Stomach (tissue), 9 donors: ENCODE results near the gene NADK. TPM values are rescaled to one million over a fixed set of nuclear protein-coding genes. Genes with fewer than 3 reads are reported as not detected.
"Not testable (repeated sequence)": the region's sequence is repeated elsewhere in the genome, so short reads cannot be mapped to it uniquely, and the experiment has no call there.

Experiments
- DNase-seq, 2 donors: peaks; one replicate each; pipeline versions ENCODE4 v3.0.0 to v3.0.0-alpha.2; 2013 to 2019
- H3K27ac ChIP-seq, 5 donors: fragments of 200-600 bp in 4 of 5; sonication (generic) in 4 of 5; one replicate each; pipeline ENCODE4 v1.5.1; 2013 to 2019; ENCODE audit warnings: mild to moderate bottlenecking in 1 of 5, moderate library complexity in 1 of 5
- H3K27me3 ChIP-seq, 3 donors: fragments of 200-600 bp; sonication (generic); one replicate each; pipeline ENCODE4 v1.5.1; 2017 to 2019; ENCODE audit warnings: mixed run types in 1 of 3
- H3K36me3 ChIP-seq, 4 donors: fragments of 200-600 bp; sonication (generic); 1 replicate in 3 of 4; 2 replicates in 1 of 4; pipeline ENCODE4 v1.5.1; 2016 to 2019
- H3K4me1 ChIP-seq, 4 donors: fragments of 200-600 bp; sonication (generic); one replicate each; pipeline ENCODE4 v1.5.1; 2016 to 2019
- H3K4me3 ChIP-seq, 4 donors: fragments of 200-600 bp; sonication (generic) in 3 of 4; one replicate each; pipeline ENCODE4 v1.5.1; 2016 to 2019; ENCODE audit warnings: mild to moderate bottlenecking in 1 of 4
- H3K9me3 ChIP-seq, 4 donors: fragments of 200-600 bp; sonication (generic); one replicate each; pipeline ENCODE4 v1.5.1; 2016 to 2019
- EP300 ChIP-seq: sonication (generic); formaldehyde crosslinking; IDR thresholded peaks from one replicate; pipeline ENCODE4 v1.6.1; 2017; ENCODE audit warnings: antibody characterized with exemption
- POLR2A ChIP-seq, 4 donors: fragments of 450-650 bp; IDR thresholded peaks; one replicate each; pipeline ENCODE4 v1.6.1; 2016; ENCODE audit warnings: antibody characterized with exemption in 4 of 4, control low read depth in 2 of 4, mild to moderate bottlenecking in 1 of 4, moderate library complexity in 1 of 4
- POLR2AphosphoS5 ChIP-seq, 3 donors: sonication (generic); formaldehyde crosslinking; IDR thresholded peaks; one replicate each; pipeline ENCODE4 v1.6.1; 2016; ENCODE audit warnings: antibody characterized with exemption in 3 of 3
- WGBS, 5 donors: extraction: QIAGEN DNeasy Blood & Tissue Kit in 3 of 5; methylation state at CpG; one replicate each; pipeline versions ENCODE4 v1.1.5 to v1.1.7; 2013 to 2018; 5-methylcytosine and 5-hydroxymethylcytosine counted together
- intact Hi-C: fragments of 100-400 bp; cut with DNase I; formaldehyde crosslinking; loops from one replicate; pipeline ENCODE4 v1.15.1; 2023; ENCODE audit warnings: low total_unique reads
- polyA plus RNA-seq, 3 donors: library from polyadenylated mRNA; stranded (reverse); fragments of 200-250 nt; gene quantifications; one replicate each; pipeline ENCODE4 v1.2.3, GENCODE V29; 2013
- total RNA-seq, 5 donors: library from RNA; depleted of rRNA; stranded (reverse); fragments of >200 nt; gene quantifications; one replicate each; pipeline versions ENCODE4 v1.1.0 to v1.2.3, GENCODE V29; 2014 to 2016
- TF ChIP-seq, protein P1 (sequence below), 7 experiments: fragments of 450-650 bp in 4 of 7; fragments of 200-600 bp in 3 of 7; sonication (generic) in 3 of 7; IDR thresholded peaks; one replicate each; pipeline ENCODE4 v1.5.1; 2016 to 2019; ENCODE audit warnings: antibody characterized with exemption in 7 of 7, control low read depth in 2 of 7, mild to moderate bottlenecking in 1 of 7
- donor health status: healthy with polysubstance abuse.
- donor health status: Bipolar disorder and iron deficiency.
- donor health status: healthy.

The NADK gene
- total and polyA plus RNA-seq, 8 donors = 38.6 to 202 (median 71.4) TPM

DNA sequence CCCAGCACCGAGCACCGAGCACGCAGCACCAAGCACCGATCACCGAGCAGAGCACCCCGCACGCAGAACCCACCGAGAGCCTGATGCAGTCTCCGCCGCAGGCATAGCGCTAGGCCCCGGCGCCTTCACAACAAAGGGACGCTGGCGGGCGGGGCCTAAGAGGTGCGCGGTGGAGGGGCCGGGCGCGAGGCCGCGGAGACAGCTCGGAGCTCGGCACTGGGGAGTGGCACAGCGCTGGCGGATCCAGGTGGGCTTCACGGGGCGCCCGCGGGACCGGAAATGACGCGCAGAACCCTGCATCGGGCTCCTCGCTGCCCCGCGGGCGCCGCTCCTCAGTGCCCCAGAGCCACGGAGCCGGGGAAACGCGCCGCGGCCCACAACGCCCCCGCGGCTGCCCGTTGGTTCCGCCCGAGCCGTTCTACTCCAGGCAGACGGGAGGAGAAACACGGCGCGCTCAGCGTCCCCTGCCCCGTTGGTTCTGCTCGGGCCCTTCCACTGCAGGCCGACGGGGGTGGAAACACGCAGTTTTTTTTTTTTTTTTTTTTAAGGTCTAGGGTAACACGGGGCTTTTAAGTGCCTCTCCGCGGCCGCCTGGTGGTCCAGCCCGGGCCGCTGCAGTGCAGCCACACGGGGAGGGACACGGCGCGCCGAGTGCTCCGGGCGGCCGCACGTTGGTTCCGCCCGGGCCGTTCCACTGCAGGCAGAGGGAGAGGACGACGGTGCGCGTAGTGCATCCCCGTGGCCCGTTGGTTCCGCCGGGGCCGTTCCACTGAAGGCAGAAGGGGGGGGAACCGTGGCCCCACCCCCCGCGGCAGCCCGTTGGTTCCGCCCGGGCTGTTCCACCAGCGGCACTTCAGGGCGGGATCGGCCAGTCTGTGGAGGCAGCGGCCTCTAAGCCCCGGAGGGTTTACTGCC, 32.4 kb downstream of the NADK start:
- H3K36me3 ChIP-seq = peaks cover 0 to 11% (median 4%) of the 10 kb centered on the region in 4 donors
- TF ChIP-seq, protein P1, sequence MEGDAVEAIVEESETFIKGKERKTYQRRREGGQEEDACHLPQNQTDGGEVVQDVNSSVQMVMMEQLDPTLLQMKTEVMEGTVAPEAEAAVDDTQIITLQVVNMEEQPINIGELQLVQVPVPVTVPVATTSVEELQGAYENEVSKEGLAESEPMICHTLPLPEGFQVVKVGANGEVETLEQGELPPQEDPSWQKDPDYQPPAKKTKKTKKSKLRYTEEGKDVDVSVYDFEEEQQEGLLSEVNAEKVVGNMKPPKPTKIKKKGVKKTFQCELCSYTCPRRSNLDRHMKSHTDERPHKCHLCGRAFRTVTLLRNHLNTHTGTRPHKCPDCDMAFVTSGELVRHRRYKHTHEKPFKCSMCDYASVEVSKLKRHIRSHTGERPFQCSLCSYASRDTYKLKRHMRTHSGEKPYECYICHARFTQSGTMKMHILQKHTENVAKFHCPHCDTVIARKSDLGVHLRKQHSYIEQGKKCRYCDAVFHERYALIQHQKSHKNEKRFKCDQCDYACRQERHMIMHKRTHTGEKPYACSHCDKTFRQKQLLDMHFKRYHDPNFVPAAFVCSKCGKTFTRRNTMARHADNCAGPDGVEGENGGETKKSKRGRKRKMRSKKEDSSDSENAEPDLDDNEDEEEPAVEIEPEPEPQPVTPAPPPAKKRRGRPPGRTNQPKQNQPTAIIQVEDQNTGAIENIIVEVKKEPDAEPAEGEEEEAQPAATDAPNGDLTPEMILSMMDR (IDR thresholded peaks at IDR 0.05) = peak in 2 of 7 experiments; percentile 16 to 51
- TF ChIP-seq POLR2AphosphoS5 (IDR thresholded peaks at IDR 0.05) = peak; percentile 70 to 82 (median 75)
- H3K27me3 ChIP-seq, H3K4me1 ChIP-seq, intact Hi-C loops, H3K9me3 ChIP-seq: not testable (repeated sequence)
- 0% methylated on average over 27 to 58 of the region's 101 CpGs; no CpG with 5 or more reads in 1 of the 5 donors for WGBS, 5 donors
- H3K27ac ChIP-seq = peak overlapping the region in 4 of 5 donors; percentile 87 to 97 (median 94)
- peak overlapping the region; percentile 21 to 56 (median 44) for H3K4me3 ChIP-seq
- DNase-seq = peak; percentile 86 to 88

- H3K9me3 ChIP-seq, DNase-seq, intact Hi-C loops, H3K4me3 ChIP-seq, H3K27me3 ChIP-seq, H3K27ac ChIP-seq: not testable (repeated sequence)
- Histone ChIP-seq H3K4me1 (peaks cover 0 to 14% (median 6%) of the 10 kb centered on the region in 4 donors), H3K36me3 (peaks cover 3 to 22% (median 13%) of the 10 kb centered on the region in 4 donors)
- WGBS, 5 donors = 79 to 94% (median 85%) methylated on average over 11 of the region's 11 CpGs
Measured at GRCh38 chr1:1742529-1742928, 35.7 kb downstream of the NADK start.

- Histone ChIP-seq H3K27ac (peak overlapping the region in 4 of 5 donors; percentile 52 to 74 (median 61)), H3K4me1 (peaks cover 0 to 14% (median 6%) of the 10 kb centered on the region in 4 donors), H3K36me3 (peaks cover 3 to 35% (median 22%) of the 10 kb centered on the region in 4 donors)
- H3K4me3 ChIP-seq, H3K27me3 ChIP-seq, H3K9me3 ChIP-seq, DNase-seq, intact Hi-C loops: not testable (repeated sequence)
- 67 to 82% (median 72%) methylated on average over 10 to 12 of the region's 12 CpGs for WGBS, 5 donors
- TF ChIP-seq POLR2AphosphoS5 (IDR thresholded peaks at IDR 0.05) = peak in 2 of 3 donors; percentile 18 to 56
Measured at GRCh38 chr1:1741013-1741412, 37.3 kb downstream of the NADK start.

DNA sequence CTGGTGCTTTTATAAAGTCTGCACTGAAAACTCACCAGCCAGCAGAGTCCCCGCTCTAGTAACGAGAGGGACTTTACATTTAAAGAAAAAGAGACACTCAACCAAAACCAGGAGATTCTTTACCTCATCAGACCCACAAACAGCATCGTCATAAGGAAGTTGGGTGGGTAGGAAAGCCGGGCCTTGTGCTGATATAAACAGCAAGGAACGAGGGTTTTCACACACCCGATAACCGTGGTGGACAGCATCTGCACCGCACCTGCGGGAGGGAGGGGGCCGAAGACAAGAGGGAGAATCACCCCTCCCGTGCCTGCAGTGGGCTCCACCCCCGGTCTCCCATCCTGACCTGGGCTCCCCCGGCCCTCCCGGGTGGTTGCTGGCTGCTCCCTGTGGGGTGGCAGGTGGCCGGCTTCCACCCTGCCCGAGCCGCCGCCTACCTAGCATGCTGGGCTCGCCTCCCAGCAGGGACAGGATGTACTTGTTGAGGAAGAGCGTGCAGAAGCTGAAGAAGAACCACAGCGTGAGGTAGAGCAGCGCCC, 39.4 kb downstream of the NADK start:
- intact Hi-C loops, H3K27ac ChIP-seq, H3K9me3 ChIP-seq, H3K27me3 ChIP-seq, H3K4me3 ChIP-seq, DNase-seq: not testable (repeated sequence)
- Histone ChIP-seq H3K36me3 (peaks cover 3 to 53% (median 39%) of the 10 kb centered on the region in 4 donors), H3K4me1 (peaks cover 0 to 14% (median 6%) of the 10 kb centered on the region in 4 donors)
- 71 to 86% (median 84%) methylated on average over 10 to 12 of the region's 22 CpGs; no CpG with 5 or more reads in 2 of the 5 donors for WGBS, 5 donors

DNA sequence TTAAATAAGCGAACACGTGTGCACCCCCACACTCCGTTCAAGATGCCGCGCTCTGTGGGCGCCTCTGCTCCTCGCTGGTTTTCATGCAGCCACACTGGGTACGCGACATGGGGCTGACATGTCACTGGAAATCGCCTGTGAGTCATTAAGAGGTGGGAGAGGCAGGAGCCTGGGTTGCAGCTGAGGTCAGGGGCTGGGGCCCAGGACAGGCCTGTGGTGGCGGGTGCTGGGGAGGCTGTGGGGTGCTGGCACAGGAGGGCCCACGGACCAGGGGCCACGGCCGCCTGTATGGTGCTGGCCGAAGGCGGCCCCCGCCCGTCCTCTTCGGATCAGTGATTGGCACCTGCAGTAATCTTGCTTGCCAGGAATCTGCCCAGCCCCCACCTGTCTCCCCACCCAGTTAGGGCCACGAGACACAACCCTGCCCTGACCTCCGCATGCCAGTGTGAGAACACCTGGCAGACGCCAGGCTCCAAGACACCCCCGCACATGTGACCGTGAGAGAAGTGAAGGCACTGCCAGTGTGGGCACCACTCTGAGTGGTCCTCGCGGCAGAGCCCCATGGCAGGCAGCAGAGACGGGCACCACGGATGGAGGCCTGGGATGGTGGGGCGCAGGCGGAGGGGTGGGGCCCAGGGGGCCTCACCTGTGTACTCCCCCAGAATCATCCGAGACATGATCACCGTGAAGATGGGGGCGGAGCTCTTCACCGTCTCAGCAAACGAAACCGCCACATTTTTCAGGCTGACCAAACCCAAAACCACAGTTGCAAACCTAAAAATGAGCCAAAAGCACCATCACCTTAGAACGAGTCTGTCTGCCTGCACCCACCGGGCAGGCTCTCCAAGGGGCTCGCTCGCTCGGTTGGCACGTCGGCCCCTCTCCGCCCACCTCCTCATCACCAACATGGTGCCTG, 40.3 kb downstream of the NADK start:
- 86 to 96% (median 89%) methylated on average over 6 to 31 of the region's 44 CpGs; no CpG with 5 or more reads in 1 of the 5 donors for WGBS, 5 donors
- H3K27ac ChIP-seq, H3K27me3 ChIP-seq, intact Hi-C loops, H3K4me1 ChIP-seq, H3K9me3 ChIP-seq, DNase-seq, H3K4me3 ChIP-seq: not testable (repeated sequence)
- peaks cover 6 to 59% (median 48%) of the 10 kb centered on the region in 4 donors for H3K36me3 ChIP-seq

- Histone ChIP-seq H3K27me3 (no peaks in the 10 kb centered on the region), H3K36me3 (peaks cover 19 to 68% (median 61%) of the 10 kb centered on the region in 4 donors), H3K9me3 (no peaks in the 10 kb centered on the region), H3K27ac (no peak overlapping the region), H3K4me3 (no peak overlapping the region), H3K4me1 (peaks cover 0 to 5% (median 2%) of the 10 kb centered on the region in 4 donors)
- intact Hi-C loops = no loop called here
- TF ChIP-seq POLR2A (IDR thresholded peaks at IDR 0.05) = no peak
- no peak for TF ChIP-seq POLR2AphosphoS5 (IDR thresholded peaks at IDR 0.05)
- TF ChIP-seq EP300 = no peak
- TF ChIP-seq, protein P1 (IDR thresholded peaks at IDR 0.05) = no peak
- 87 to 93% (median 91%) methylated on average over 13 to 17 of the region's 17 CpGs for WGBS, 5 donors
- no peak for DNase-seq
Measured at GRCh38 chr1:1732381-1732780, 45.9 kb downstream of the NADK start.
